Astrocyte (in vitro differentiated cells and primary cell): ENCODE data around the gene LSM10. TPM values are rescaled to one million over a fixed set of nuclear protein-coding genes. Genes with fewer than 3 reads are reported as not detected.
A peak's percentile ranks its signal among the peaks of the same experiment; 100 is the strongest.

Experiments
- DNase-seq: peaks from one replicate; pipeline ENCODE4 v3.0.0-alpha.2; 2010; ENCODE audit warnings: low read depth
- FAIRE-seq: peaks from 2 replicates; lab custom pipeline; 2011; peaks lifted over from hg19 to GRCh38; lab: Jason Lieb, UNC
- H2AFZ ChIP-seq: 2 replicates; pipeline ENCODE4 v1.6.0; 2012; ENCODE audit warnings: low read depth, low read length, inconsistent platforms
- H3K27ac ChIP-seq: 2 replicates; pipeline ENCODE4 v1.5.1; 2011; ENCODE audit warnings: low read depth, low read length, inconsistent platforms
- H3K27me3 ChIP-seq: 2 replicates; pipeline ENCODE4 v1.6.0; 2011; ENCODE audit warnings: low read length, inconsistent platforms; ENCODE audit not compliant: insufficient read depth
- H3K36me3 ChIP-seq: 2 replicates; pipeline ENCODE4 v1.5.1; 2011; ENCODE audit warnings: low read length, inconsistent platforms; ENCODE audit not compliant: insufficient read depth
- H3K4me1 ChIP-seq: 2 replicates; pipeline ENCODE4 v1.5.1; 2011; ENCODE audit warnings: low read length, inconsistent platforms; ENCODE audit not compliant: insufficient read depth
- H3K4me2 ChIP-seq: 2 replicates; pipeline ENCODE4 v1.6.0; 2012; ENCODE audit warnings: low read length, inconsistent platforms
- H3K4me3 ChIP-seq: 2 replicates; pipeline ENCODE4 v1.5.1; 2011; ENCODE audit warnings: low read depth, mild to moderate bottlenecking, low read length, inconsistent platforms; ENCODE audit not compliant: insufficient read depth
- H3K79me2 ChIP-seq: 2 replicates; pipeline ENCODE4 v1.6.0; 2012; ENCODE audit warnings: mild to moderate bottlenecking, low read length, inconsistent platforms; ENCODE audit not compliant: insufficient read depth
- H3K9ac ChIP-seq: 2 replicates; pipeline ENCODE4 v1.6.0; 2012; ENCODE audit warnings: mild to moderate bottlenecking, low read length, inconsistent platforms
- H3K9me3 ChIP-seq: 2 replicates; pipeline ENCODE4 v1.5.1; 2012; ENCODE audit warnings: low read depth, mild to moderate bottlenecking, low read length, inconsistent platforms; ENCODE audit not compliant: insufficient read depth
- H4K20me1 ChIP-seq: 2 replicates; pipeline ENCODE4 v1.6.0; 2012; ENCODE audit warnings: low read length, inconsistent platforms; ENCODE audit not compliant: insufficient read depth
- H3K27ac Mint-ChIP-seq: one replicate; pipeline ENCODE4 v1.8.0; 2021; ENCODE audit warnings: mild to moderate bottlenecking, mixed read lengths; ENCODE audit not compliant: unreplicated experiment
- H3K27me3 Mint-ChIP-seq: one replicate; pipeline ENCODE4 v1.8.0; 2021; ENCODE audit warnings: low read depth, mixed read lengths; ENCODE audit not compliant: unreplicated experiment
- H3K36me3 Mint-ChIP-seq: one replicate; pipeline ENCODE4 v1.8.0; 2021; ENCODE audit warnings: low read depth, mixed read lengths; ENCODE audit not compliant: unreplicated experiment
- H3K4me1 Mint-ChIP-seq: one replicate; pipeline ENCODE4 v1.8.0; 2021; ENCODE audit warnings: low read depth, mixed read lengths; ENCODE audit not compliant: unreplicated experiment
- H3K4me3 Mint-ChIP-seq: one replicate; pipeline ENCODE4 v1.8.0; 2021; ENCODE audit warnings: mild to moderate bottlenecking, moderate library complexity, mixed read lengths; ENCODE audit not compliant: unreplicated experiment
- H3K9me3 Mint-ChIP-seq: one replicate; pipeline ENCODE4 v1.8.0; 2021; ENCODE audit warnings: mild to moderate bottlenecking, mixed read lengths; ENCODE audit not compliant: unreplicated experiment
- EZH2 ChIP-seq: IDR thresholded peaks from 2 replicates; pipeline ENCODE4 v1.6.1; 2012; ENCODE audit warnings: mild to moderate bottlenecking, low read length, inconsistent platforms; ENCODE audit not compliant: insufficient read depth
- total RNA-seq: library from RNA; stranded (reverse); gene quantifications from 2 replicates; pipeline ENCODE4 v1.2.1, GENCODE V29; 2021
- TF ChIP-seq, protein P1 (sequence below): IDR thresholded peaks from 2 replicates; pipeline ENCODE4 v1.5.1; 2011; ENCODE audit warnings: low read depth, mild to moderate bottlenecking, inconsistent platforms, low read length, moderate library complexity; ENCODE audit not compliant: insufficient read depth

LSM10 gene
- total RNA-seq, 1 donor from 2014 or later, result 48.9 TPM

DNA sequence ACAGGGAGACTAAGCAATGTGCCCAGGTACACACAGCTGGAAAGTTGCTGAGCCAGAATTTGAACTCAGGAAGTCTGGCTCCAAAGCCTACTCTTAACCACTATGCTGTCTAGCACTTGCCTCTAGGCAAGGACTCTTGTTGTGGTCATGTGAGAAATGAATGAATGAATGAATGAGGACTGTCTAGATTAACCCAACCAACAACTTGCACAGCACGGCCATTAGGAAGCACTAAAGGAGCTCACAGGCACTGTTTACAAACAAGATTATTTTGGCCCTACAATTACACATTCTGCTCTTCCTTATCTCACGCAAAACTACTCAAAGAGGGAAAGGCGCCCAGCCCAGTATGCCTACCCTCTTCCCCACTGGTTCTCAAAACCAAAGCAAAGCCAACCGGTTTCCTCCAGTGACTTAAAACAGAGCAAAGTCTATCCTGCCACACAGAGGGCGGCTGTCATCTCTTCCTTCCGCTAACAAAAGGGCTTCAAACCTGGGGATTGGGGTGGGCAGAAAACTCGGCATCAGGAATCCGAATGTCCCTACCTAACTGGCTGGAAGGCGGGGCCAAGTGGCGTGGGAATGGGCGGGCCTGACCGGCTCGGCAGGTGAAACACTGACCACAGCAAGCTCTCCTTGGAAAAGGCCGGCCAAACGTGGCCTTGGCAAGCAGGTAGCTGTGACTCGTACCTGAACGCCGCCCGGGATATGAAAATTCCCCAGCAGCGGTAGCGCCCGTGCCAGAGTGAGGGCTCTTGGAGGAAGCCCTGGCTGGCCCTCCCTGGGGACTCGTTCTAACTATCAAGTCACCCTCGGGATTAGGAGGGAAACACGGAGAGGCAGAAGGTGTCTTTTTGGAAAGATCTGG is 12.9 kb downstream of the LSM10 start:
- Mint-ChIP-seq H3K4me1 (peaks cover 40% of the 10 kb centered on the region), H3K9me3 (no peaks in the 10 kb centered on the region), H3K36me3 (peaks cover 4% of the 10 kb centered on the region), H3K27ac (peak overlapping the region; percentile 83), H3K4me3 (peak overlapping the region; percentile 90), H3K27me3 (no peaks in the 10 kb centered on the region)
- Histone ChIP-seq H3K79me2 (peaks cover 58% of the 10 kb centered on the region), H3K9me3 (no peaks in the 10 kb centered on the region), H3K27ac (peak overlapping the region; percentile 85), H3K36me3 (no peaks in the 10 kb centered on the region), H3K4me2 (peak overlapping the region; percentile 97), H3K9ac (peak overlapping the region; percentile 97), H3K4me1 (peaks cover 28% of the 10 kb centered on the region), H4K20me1 (peaks cover 55% of the 10 kb centered on the region), H2AFZ (peak overlapping the region; percentile 48), H3K4me3 (peak overlapping the region; percentile 96), H3K27me3 (no peaks in the 10 kb centered on the region)
- DNase-seq, result no peak
- FAIRE-seq, result no peak
- TF ChIP-seq, protein P1, sequence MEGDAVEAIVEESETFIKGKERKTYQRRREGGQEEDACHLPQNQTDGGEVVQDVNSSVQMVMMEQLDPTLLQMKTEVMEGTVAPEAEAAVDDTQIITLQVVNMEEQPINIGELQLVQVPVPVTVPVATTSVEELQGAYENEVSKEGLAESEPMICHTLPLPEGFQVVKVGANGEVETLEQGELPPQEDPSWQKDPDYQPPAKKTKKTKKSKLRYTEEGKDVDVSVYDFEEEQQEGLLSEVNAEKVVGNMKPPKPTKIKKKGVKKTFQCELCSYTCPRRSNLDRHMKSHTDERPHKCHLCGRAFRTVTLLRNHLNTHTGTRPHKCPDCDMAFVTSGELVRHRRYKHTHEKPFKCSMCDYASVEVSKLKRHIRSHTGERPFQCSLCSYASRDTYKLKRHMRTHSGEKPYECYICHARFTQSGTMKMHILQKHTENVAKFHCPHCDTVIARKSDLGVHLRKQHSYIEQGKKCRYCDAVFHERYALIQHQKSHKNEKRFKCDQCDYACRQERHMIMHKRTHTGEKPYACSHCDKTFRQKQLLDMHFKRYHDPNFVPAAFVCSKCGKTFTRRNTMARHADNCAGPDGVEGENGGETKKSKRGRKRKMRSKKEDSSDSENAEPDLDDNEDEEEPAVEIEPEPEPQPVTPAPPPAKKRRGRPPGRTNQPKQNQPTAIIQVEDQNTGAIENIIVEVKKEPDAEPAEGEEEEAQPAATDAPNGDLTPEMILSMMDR, result no peak
- TF ChIP-seq EZH2, result no peak

DNA sequence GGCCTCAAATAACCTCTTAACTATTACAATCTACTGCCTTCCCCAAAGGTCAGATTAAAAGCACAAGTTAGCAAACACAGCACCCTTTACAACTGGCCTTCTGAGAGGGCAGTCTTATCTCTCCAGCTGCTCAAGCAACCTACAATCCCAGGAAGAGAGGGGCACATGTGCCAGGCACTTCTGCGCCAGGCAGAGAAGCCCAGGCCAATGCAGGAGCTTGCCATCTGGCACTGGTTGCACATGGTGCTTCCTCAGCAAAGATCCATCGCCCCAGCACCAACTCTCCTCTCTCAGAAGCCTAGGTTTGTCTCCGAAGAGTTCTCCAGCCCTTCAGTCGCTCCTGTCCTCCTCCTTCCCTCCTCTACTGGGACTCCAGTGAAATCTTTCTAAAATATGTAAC is 14.5 kb downstream of the LSM10 start:
- DNase-seq, result no peak
- peaks cover 10% of the 10 kb centered on the region for H3K36me3 Mint-ChIP-seq
- Histone ChIP-seq H3K9me3 (no peaks in the 10 kb centered on the region), H3K4me3 (no peak overlapping the region), H3K4me1 (peaks cover 28% of the 10 kb centered on the region), H3K36me3 (no peaks in the 10 kb centered on the region), H3K27ac (no peak overlapping the region), H3K27me3 (no peaks in the 10 kb centered on the region), H3K79me2 (peaks cover 73% of the 10 kb centered on the region), H3K9ac (no peak overlapping the region), H3K4me2 (peak overlapping the region; percentile 97), H4K20me1 (peaks cover 66% of the 10 kb centered on the region), H2AFZ (no peak overlapping the region)
- peaks cover 31% of the 10 kb centered on the region for H3K4me1 Mint-ChIP-seq
- H3K9me3 Mint-ChIP-seq, result no peaks in the 10 kb centered on the region
- H3K27ac Mint-ChIP-seq, result peak overlapping the region; percentile 68
- no peak for TF ChIP-seq EZH2
- TF ChIP-seq, protein P1, result no peak
- H3K4me3 Mint-ChIP-seq, result peak overlapping the region; percentile 90
- FAIRE-seq, result no peak
- no peaks in the 10 kb centered on the region for H3K27me3 Mint-ChIP-seq

DNA sequence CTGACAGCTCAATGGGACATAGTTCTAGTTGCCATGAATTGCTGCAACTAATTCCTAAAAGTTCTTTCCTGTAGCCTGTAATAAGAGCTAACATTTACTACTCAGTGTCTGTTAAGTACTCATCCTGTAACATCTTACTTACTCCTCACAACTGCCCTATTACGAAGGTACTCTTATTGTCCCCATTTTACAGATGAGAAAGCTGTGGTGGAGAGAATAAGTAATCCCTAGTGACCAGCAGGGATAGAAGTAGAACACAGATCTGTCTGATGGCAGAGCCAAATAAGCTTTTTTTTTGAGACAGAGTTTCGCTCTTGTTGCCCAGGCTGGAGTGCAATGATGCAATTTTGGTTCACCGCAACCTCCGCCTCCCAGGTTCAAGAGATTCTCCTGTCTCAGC is 15.0 kb downstream of the LSM10 start:
- Histone ChIP-seq H3K27me3 (no peaks in the 10 kb centered on the region), H3K4me3 (no peak overlapping the region), H3K9ac (no peak overlapping the region), H3K27ac (no peak overlapping the region), H3K4me2 (no peak overlapping the region), H3K4me1 (peaks cover 23% of the 10 kb centered on the region), H2AFZ (no peak overlapping the region), H3K9me3 (no peaks in the 10 kb centered on the region), H3K79me2 (peaks cover 78% of the 10 kb centered on the region), H4K20me1 (peaks cover 72% of the 10 kb centered on the region), H3K36me3 (no peaks in the 10 kb centered on the region)
- no peak for DNase-seq
- Mint-ChIP-seq H3K4me3 (peak overlapping the region; percentile 90), H3K9me3 (no peaks in the 10 kb centered on the region), H3K27me3 (no peaks in the 10 kb centered on the region), H3K4me1 (peaks cover 28% of the 10 kb centered on the region), H3K36me3 (peaks cover 10% of the 10 kb centered on the region), H3K27ac (no peak overlapping the region)
- no peak for TF ChIP-seq EZH2
- TF ChIP-seq, protein P1, result no peak
- FAIRE-seq, result no peak
